LNCaP clone FGC (cell line): ENCODE measurements around the gene UCKL1.
A peak's percentile ranks its signal among the peaks of the same experiment; 100 is the strongest.

Source experiments
- DNase-seq: peaks from one replicate; pipeline ENCODE4 v3.0.0-alpha.2; 2011; ENCODE audit warnings: low read depth
- H3K4me3 ChIP-seq: 2 replicates; pipeline ENCODE4 v1.5.1; 2011; ENCODE audit warnings: mild to moderate bottlenecking, low read depth, low read length, control low read depth
- TF ChIP-seq, protein P1 (sequence below): IDR thresholded peaks from 2 replicates; pipeline ENCODE4 v1.5.1; 2012; ENCODE audit warnings: mild to moderate bottlenecking; ENCODE audit not compliant: control insufficient read depth, insufficient read depth; ENCODE audit errors: extremely low read depth

Gene UCKL1

DNA sequence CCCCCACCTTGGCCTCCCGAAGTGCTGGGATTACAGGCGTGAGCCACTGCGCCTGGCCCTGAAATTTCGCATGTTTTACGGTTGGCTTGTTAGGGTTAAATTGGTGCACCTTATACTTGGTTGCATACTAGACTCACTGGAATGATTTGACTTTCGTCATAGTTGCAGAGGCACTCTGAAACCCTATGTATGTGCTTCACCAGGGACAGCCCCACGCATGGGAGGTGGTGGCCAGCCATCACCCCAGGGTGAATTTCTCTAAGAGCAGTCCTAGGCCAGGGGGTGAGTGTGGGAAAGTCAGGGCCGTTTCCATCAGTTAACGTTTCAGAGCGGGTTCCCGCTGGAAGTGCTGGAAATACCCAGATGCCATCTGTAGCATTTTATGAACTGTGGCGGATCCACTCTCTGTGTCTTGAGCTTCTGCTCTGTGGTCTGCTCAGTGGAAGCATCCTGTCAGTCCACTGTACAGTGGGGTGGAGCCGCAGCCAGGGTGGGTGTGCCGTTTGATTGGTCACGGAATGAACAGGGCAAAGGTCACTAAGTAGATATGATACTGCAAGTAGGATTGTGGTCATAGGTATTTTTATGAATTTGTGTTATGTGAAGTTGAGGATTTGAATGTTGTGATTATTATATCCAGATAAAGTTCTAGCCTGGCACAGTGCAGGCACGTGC is 48.1 kb downstream of the UCKL1 start:
- no peak overlapping the region for H3K4me3 ChIP-seq
- TF ChIP-seq, protein P1, sequence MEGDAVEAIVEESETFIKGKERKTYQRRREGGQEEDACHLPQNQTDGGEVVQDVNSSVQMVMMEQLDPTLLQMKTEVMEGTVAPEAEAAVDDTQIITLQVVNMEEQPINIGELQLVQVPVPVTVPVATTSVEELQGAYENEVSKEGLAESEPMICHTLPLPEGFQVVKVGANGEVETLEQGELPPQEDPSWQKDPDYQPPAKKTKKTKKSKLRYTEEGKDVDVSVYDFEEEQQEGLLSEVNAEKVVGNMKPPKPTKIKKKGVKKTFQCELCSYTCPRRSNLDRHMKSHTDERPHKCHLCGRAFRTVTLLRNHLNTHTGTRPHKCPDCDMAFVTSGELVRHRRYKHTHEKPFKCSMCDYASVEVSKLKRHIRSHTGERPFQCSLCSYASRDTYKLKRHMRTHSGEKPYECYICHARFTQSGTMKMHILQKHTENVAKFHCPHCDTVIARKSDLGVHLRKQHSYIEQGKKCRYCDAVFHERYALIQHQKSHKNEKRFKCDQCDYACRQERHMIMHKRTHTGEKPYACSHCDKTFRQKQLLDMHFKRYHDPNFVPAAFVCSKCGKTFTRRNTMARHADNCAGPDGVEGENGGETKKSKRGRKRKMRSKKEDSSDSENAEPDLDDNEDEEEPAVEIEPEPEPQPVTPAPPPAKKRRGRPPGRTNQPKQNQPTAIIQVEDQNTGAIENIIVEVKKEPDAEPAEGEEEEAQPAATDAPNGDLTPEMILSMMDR: no peak
- DNase-seq: no peak

DNA sequence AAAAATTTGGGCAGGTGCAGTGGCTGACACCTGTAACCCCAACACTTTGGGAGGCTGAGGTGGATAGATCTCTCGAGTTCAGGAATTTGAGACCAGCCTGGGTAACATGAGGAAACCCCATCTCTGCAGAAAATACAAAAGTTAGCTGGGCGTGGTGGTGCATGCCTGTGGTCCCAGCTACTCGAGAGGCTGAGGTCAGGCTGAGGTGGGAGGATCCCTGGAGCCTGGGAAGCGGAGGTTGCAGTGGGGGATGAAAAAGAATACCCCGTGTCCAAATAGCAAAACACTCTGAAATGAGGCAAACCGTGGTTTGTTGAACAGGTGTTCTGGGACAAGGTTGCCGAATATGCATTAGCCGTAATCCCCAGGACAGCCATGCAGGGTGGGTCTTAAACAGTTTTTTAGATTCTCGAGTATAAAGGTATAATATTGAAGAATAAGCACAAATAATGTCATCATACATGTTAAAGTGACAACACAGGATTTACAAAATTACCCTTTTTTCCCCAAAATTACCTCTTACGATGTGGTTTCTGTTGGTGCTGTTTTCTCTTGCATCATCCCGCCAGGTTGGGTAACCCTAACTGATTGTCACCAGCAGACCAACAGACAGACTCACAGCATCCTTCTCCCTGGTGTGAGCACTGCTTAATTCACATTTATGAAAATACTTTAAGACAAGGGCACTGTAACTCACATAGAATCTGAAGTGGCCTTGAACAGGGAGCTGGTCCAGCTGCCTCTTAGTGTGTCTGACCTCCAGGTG is 52.2 kb downstream of the UCKL1 start:
- TF ChIP-seq, protein P1: no peak
- H3K4me3 ChIP-seq: no peak overlapping the region
- no peak for DNase-seq

DNA sequence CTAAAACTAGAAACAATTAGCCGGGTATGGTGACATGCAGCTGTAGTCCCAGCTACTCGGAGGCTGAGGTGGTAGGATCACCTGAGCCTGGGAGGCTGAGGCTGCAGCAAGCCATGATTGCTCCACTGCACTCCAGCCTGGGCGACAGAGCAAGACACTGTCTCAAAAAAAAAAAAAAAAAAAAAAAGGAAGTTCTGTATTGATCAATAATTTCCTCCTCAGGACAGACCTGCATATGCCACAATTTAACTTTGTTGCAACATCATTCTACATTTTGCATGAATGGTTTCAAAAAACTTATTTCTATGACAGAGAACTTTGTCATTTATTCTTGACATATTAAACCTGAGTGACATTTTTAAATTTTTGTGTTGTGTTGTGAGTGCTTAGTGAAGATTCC is 55.8 kb downstream of the UCKL1 start:
- TF ChIP-seq, protein P1: no peak
- no peak for DNase-seq
- H3K4me3 ChIP-seq: no peak overlapping the region

DNA sequence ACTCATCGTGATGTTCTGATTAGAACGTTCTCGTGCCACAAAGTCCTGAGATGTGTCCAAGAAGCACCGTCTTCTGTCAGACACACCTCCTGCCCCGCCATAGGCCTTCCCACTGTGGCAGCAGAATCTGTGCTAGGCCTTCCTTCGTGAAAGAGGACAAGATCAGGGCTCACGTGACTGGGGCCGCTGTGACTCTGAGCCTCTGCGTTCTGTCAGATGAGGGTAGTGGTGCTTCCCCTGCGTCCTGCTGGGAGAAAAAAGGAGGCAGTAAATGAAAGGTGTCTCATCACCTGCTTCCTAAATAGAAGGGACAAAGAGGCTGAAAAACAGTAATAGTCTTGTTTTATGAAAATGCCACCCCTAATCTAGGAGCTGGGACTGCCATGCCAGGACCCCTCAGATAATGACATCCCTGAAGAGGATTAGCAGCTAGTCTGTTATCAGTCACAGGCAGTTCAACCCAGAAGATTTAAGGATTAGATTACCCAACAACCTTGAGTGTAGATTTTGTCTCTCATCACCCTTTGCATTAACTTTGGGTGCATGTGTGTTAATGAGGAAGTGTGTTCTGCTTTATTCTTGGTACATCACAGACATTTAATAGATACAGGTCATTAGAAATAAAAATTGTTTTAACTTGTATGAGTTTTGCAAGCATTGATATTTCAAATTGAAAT is 57.2 kb downstream of the UCKL1 start:
- TF ChIP-seq, protein P1: no peak
- no peak overlapping the region for H3K4me3 ChIP-seq
- DNase-seq: no peak

DNA sequence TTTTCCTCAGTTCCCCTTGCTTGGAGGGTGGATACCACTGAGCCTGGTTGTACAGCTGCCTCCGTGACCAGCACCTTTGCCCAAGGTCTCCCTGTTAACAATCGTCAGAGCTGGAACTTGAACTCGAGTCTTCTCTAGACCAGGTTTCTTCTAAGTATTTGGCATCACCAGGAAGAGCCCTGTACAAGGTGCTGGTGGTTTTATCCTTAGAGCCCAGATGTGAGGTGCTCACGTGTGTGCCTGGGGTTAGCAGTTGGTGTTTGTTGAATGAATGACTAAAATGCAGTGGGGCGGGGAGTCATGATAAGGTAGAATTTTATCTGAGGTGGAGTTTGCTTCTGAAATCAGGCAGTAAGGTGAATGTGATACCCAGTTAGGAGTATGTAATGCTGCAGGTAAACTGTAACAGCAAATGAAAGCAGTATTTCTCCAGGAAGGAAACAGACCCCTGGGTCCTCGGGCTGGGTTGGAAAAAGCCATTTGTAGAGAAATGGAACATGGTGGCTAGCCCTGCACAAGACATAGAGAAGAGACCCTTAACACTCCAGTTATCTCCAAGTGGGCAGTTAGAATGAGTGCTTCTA is 58.1 kb downstream of the UCKL1 start:
- no peak for DNase-seq
- TF ChIP-seq, protein P1: no peak
- no peak overlapping the region for H3K4me3 ChIP-seq

DNA sequence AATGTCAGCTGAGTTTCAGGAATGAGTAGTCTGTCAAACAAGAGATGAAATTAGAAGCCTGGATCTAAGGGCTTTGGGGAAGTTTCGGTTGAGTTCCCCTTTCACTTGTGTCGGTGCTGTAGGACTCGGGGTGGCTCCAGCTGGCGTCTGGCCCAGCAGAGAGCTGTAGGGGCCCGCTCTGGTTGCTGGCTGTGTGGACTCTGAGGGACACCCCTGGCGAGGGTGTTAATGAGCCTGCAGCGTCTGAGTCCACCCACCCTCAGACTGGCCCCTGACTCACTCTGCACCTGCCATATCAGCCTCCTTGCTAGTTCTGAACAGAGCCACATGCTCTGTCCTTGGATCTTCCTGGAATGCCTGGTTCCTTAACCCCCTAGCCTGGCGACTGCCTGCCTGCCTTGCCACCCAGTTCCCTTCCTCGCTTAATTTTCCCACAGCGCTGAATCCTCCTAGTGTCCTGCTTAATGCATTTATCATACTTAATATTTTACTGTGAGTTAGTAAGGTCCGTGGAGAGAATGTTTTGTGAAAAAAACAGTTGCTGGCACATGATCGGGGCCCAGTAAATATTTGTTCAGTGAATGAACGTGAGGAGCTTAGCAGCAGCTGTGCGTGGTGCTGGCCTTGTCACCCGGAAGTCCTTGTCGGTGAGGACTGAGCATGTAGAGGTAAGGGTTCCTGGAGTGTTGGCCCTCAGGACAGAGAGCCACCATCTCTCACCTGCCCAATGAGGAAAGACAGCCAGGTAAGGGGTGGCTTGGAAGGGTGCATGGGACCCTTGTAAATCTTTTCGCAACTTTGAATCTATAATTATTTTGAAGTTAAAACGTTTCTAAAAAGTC is 59.7 kb downstream of the UCKL1 start:
- TF ChIP-seq, protein P1: no peak
- H3K4me3 ChIP-seq: peak overlapping the region; percentile 62

More for the DNA sequence above, 59.7 kb downstream of the UCKL1 start:
- DNase-seq: peak; percentile 85
